Measurements from ENCODE around the gene HCN3.

Gene HCN3

DNA sequence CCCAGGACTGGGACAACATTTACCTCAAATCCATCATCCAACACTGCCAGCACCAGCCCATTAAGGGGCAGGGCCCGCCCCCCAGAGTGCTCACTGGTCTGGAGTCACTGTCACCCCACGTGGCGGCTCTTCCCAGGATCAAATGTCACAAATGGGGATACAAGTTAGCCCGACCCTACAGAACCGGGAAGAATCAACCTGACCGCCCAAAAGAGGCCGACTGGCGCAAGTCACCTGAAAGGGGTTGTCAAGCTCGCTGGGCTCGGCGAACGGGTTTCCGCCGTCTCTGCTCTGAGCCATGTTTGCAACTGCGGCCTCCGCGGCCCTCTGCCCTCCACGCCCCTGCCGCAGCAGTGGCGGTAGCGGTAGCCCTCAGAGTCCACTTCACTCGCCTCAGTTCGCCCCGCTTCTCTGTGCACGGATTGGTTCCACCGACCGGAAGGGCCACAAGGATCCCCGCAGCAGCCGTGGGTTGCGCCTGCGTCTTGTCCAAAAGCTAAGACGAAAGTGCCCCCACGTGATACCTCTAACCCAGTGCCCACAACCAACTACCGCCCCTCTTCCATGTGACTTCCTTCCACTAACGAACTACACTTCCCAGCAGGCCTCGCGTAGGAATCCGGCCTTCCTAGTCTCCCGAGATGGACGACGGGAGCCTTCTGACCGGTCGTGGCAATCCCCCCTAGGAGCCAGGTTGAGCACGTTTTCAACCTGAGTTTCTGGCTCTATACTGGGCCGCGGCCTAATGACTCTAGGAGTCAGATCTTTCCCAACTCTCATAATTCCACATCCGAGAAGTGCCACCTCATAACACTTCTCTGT, 15.2 kb upstream of the HCN3 start, which contains the start of gene SCAMP3:
TSS of gene SCAMP3 (minus strand) at position 509 of the 822 bp plus-strand sequence. CDS start at position 300, 209 bp downstream.
- peak; percentile 97 for DNase-seq (ENCODE audit: low spot score)
- in situ Hi-C loops (cut with MboI; ENCODE audit: low pct_unique_long_range_greater_than_20kb, low sequenced_read_pairs, unreplicated experiment) = loop anchor here (25.0 kb wide), 1 partner anchor 325 kb away; no protein-coding TSS in a partner anchor
- TF ChIP-seq, protein P1, sequence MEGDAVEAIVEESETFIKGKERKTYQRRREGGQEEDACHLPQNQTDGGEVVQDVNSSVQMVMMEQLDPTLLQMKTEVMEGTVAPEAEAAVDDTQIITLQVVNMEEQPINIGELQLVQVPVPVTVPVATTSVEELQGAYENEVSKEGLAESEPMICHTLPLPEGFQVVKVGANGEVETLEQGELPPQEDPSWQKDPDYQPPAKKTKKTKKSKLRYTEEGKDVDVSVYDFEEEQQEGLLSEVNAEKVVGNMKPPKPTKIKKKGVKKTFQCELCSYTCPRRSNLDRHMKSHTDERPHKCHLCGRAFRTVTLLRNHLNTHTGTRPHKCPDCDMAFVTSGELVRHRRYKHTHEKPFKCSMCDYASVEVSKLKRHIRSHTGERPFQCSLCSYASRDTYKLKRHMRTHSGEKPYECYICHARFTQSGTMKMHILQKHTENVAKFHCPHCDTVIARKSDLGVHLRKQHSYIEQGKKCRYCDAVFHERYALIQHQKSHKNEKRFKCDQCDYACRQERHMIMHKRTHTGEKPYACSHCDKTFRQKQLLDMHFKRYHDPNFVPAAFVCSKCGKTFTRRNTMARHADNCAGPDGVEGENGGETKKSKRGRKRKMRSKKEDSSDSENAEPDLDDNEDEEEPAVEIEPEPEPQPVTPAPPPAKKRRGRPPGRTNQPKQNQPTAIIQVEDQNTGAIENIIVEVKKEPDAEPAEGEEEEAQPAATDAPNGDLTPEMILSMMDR (IDR thresholded peaks at IDR 0.05; ENCODE audit: extremely low read depth, insufficient read depth, missing control alignments) = no peak

DNA sequence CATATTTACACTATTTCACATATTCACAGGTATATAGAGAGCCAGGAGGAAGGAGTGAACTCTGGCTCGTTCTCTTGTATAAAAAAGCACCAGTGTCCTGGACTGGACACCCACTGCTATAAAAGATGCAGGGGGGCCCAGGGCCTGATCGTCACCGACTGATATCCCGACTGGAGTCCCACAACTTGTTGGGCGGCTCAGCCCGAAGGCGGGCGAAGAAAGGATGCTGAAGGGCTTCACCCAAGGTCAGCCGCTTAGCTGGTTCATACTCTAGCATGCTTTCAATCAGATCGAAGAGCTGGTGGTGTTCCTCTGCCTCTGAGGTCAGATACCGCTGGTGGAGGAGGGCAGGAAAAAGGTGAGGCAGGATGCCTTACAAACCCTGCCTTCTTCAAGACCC, 14.2 kb upstream of the HCN3 start:
- in situ Hi-C loops (cut with MboI; ENCODE audit: low pct_unique_long_range_greater_than_20kb, low sequenced_read_pairs, unreplicated experiment) = loop anchor here (25.0 kb wide), 1 partner anchor 324 kb away; no protein-coding TSS in a partner anchor
- no peak for DNase-seq (ENCODE audit: low spot score)
- TF ChIP-seq, protein P1 (IDR thresholded peaks at IDR 0.05; ENCODE audit: extremely low read depth, insufficient read depth, missing control alignments) = no peak

DNA sequence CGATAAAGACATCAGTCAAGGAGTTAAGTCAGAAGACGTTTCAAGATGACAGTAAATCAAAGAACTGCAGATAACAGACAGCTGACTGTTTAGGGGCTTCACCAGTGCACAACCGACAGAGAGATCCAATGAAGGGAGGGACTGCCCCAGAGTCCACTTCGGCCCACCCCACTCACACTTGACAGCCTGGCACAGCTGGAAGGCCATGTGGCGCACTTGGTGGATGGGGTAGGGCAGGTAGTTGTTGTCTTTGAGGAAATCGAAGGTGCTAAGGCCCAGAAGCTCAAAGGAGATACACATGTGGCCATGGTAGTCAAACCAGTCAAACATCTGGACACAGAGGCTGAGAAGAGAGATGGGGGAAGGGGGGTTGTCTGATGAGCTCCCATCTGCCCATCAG, 10.7 kb upstream of the HCN3 start:
- in situ Hi-C loops (cut with MboI; ENCODE audit: low pct_unique_long_range_greater_than_20kb, low sequenced_read_pairs, unreplicated experiment) = loop anchor here (25.0 kb wide), 1 partner anchor 321 kb away; no protein-coding TSS in a partner anchor
- TF ChIP-seq, protein P1 (IDR thresholded peaks at IDR 0.05; ENCODE audit: extremely low read depth, insufficient read depth, missing control alignments) = no peak
- DNase-seq (ENCODE audit: low spot score) = no peak

DNA sequence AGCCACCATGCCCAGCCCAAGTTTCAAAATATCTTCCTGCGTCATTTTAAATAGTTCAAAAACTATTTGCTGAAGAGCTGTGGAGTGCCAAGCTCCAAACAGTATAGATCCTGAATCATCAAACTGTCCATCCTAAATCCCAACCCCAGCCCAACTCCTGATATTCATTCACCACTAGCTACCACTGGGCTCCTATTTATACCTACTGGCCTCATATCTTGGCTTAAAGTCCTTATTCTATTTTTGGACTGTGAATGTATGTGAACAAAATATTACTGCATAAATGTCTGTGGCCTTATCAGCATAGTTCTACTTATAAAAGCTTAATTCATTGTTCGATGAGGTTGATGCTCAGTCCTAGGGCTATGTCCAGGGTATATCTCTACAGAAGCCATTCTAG, 9.9 kb upstream of the HCN3 start:
- TF ChIP-seq, protein P1 (IDR thresholded peaks at IDR 0.05; ENCODE audit: extremely low read depth, insufficient read depth, missing control alignments) = no peak
- in situ Hi-C loops (cut with MboI; ENCODE audit: low pct_unique_long_range_greater_than_20kb, low sequenced_read_pairs, unreplicated experiment) = loop anchor here (25.0 kb wide), 1 partner anchor 320 kb away; no protein-coding TSS in a partner anchor
- no peak for DNase-seq (ENCODE audit: low spot score)

DNA sequence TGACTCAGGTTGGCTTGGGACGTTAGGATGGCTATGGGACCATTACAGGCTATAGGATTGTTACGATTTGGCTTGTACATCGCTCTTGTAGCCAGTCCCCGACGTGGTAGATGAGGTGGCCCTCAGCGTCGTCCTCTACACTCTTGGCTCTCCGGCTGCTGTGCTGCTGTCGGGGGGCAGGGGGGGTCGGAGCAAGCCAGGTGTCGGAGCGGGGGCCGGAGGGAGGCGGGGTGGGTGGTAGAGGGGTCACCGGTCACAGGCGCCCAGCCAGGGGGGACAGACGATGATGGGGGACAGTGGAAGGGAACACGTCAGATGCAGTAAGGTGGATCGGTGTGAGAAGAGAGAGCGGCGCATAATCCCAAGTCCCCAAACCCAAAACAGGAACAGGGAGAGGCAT, 8.6 kb upstream of the HCN3 start:
- in situ Hi-C loops (cut with MboI; ENCODE audit: low pct_unique_long_range_greater_than_20kb, low sequenced_read_pairs, unreplicated experiment) = loop anchor here (25.0 kb wide), 1 partner anchor 319 kb away; no protein-coding TSS in a partner anchor
- TF ChIP-seq, protein P1 (IDR thresholded peaks at IDR 0.05; ENCODE audit: extremely low read depth, insufficient read depth, missing control alignments) = no peak
- no peak for DNase-seq (ENCODE audit: low spot score)

DNA sequence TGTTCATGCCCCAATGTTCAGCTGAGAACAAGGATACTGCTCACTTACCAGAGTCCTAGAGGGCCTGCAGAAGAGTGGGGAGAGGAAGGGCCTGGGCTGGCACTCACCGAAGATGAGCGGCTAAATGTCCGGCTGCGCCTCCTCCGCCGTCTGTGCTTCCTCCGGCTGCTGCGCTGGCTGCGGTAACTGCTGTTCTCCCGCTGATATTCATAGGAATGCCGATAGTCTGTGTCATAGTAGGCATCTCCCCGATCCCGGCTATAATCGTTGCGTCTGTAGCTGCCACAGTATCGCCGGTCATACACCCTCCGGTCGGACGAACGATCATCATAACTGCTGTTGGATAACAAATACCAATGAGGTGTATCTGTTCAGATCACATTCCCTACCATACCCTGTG, 7.9 kb upstream of the HCN3 start:
- DNase-seq (ENCODE audit: low spot score) = no peak
- in situ Hi-C loops (cut with MboI; ENCODE audit: low pct_unique_long_range_greater_than_20kb, low sequenced_read_pairs, unreplicated experiment) = loop anchor here (25.0 kb wide), 1 partner anchor 318 kb away; no protein-coding TSS in a partner anchor
- TF ChIP-seq, protein P1 (IDR thresholded peaks at IDR 0.05; ENCODE audit: extremely low read depth, insufficient read depth, missing control alignments) = no peak
